ENCODE data around the gene SDK2. TPM values are rescaled to one million over a fixed set of nuclear protein-coding genes. Genes with fewer than 3 reads are reported as not detected.

SDK2 gene
- total and polyA plus RNA-seq, 2 of the 8 experiments (the other 6 are each of a cell fraction or from before 2014, with no cell fraction given), result 3.9 to 4.1 TPM

- H3K9me3 ChIP-seq (ENCODE audit: insufficient read depth in 2 of 2, low read depth in 1 of 2, low read length in 1 of 2), result no peaks in the 10 kb centered on the region
- H3K79me1 ChIP-seq (ENCODE audit: low read depth, low read length), result no peaks in the 10 kb centered on the region
- FAIRE-seq (no peak), DNase-seq (ENCODE audit: low read depth in 1 of 2, low spot score in 2 of 2) (no peak)
- H2BK5ac ChIP-seq (ENCODE audit: low read depth, low read length), result peak overlapping the region; percentile 75; the same call in 1 of the 2 replicates
- H2AFZ ChIP-seq (ENCODE audit: low read length), result no peak overlapping the region
- no peak overlapping the region for H2BK20ac ChIP-seq (ENCODE audit: low read length)
- H4K8ac ChIP-seq (ENCODE audit: extremely low read depth, insufficient read depth, low read length), result no peak overlapping the region
- H4K5ac ChIP-seq (ENCODE audit: insufficient read length, low read depth, low read length), result no peak overlapping the region
- H3K27ac ChIP-seq (ENCODE audit: low read depth, low read length), result no peak overlapping the region
- H2AK5ac ChIP-seq (ENCODE audit: low read depth, low read length), result 0 out of 2 replicates have a peak overlapping the region, but pooled peaks have one; percentile 16
- WGBS, 2 experiments (ENCODE audit: extremely low coverage in 1 of 2, insufficient coverage in 1 of 2, insufficient read length in 1 of 2, insufficient replicate concordance in 2 of 2, low coverage in 1 of 2, low lambda C conversion rate in 2 of 2, missing lambda C conversion rate in 1 of 2), result 95% methylated on average over 5 of the region's 5 CpGs; no CpG with 5 or more reads in 1 of the 2 experiments
- peaks cover 0 to 2% of the 10 kb centered on the region in 2 experiments for H4K20me1 ChIP-seq (replicated peaks in 1 of 2; ENCODE audit: control insufficient read depth in 1 of 2, insufficient read depth in 2 of 2, low read length in 2 of 2)
- H3K4me1 ChIP-seq (replicated peaks in 1 of 4; ENCODE audit: control insufficient read depth in 3 of 4, insufficient read depth in 4 of 4, low read length in 3 of 4), result peaks cover 0 to 31% (median 11%) of the 10 kb centered on the region in 4 experiments; a peak in 6 of 7 replicates
- H3K18ac ChIP-seq (ENCODE audit: extremely low read depth, low read length), result no peak overlapping the region
- POLR2A ChIA-PET (ENCODE audit: partially characterized antibody), result interaction anchor here (0.9 to 1.0 kb wide), 2 partner anchors 44 to 66 kb away, joined by 3 read pairs; no protein-coding TSS in a partner anchor
- no peak overlapping the region for H3K4me2 ChIP-seq (ENCODE audit: insufficient read depth in 1 of 2, low read depth in 2 of 2, low read length in 2 of 2)
- peak overlapping the region; percentile 17; the same call in 1 of the 2 replicates for H2BK12ac ChIP-seq (ENCODE audit: low read depth, low read length)
- no peaks in the 10 kb centered on the region for H3K23me2 ChIP-seq (ENCODE audit: low read depth, low read length)
- no peak overlapping the region for H2BK120ac ChIP-seq (replicated peaks; ENCODE audit: low read depth, low read length)
- no peak overlapping the region for H3K4me3 ChIP-seq (ENCODE audit: extremely low read depth in 1 of 4, insufficient read depth in 2 of 4, low read depth in 3 of 4, low read length in 4 of 4)
- H3K14ac ChIP-seq (ENCODE audit: insufficient read length), result no peak overlapping the region
- no peak overlapping the region for H3K9ac ChIP-seq (replicated peaks in 1 of 4; ENCODE audit: extremely low read depth in 1 of 4, low read depth in 3 of 4, low read length in 3 of 4)
- no peaks in the 10 kb centered on the region; a peak in 1 of 7 replicates for H3K27me3 ChIP-seq (replicated peaks in 1 of 4; ENCODE audit: control insufficient read depth in 3 of 4, extremely low read depth in 1 of 4, insufficient read depth in 3 of 4, low read length in 3 of 4)
- CTCF ChIA-PET (ENCODE audit: partially characterized antibody), result interaction anchor here (0.8 to 7.7 kb wide), 35 partner anchors 7 to 257 kb away, joined by 3 to 56 read pairs (median 4); partner anchors contain the start of gene SDK2
- no peak overlapping the region for H2BK15ac ChIP-seq (ENCODE audit: low read length)
- H4K91ac ChIP-seq (replicated peaks; ENCODE audit: insufficient read length, low read length), result no peak overlapping the region
- H3K56ac ChIP-seq (replicated peaks; ENCODE audit: insufficient read length, low read depth, low read length), result no peak overlapping the region
- no peaks in the 10 kb centered on the region for H3K36me3 ChIP-seq (ENCODE audit: control insufficient read depth in 2 of 4, insufficient read depth in 4 of 4, low read length in 3 of 4)
- H3K4ac ChIP-seq (replicated peaks; ENCODE audit: insufficient read length, low read depth, low read length), result no peak overlapping the region
- H3K79me2 ChIP-seq (ENCODE audit: control insufficient read depth in 1 of 2, insufficient read depth in 2 of 2, low read length in 2 of 2), result no peaks in the 10 kb centered on the region; a peak in 1 of 4 replicates
- no peak overlapping the region for H3K23ac ChIP-seq (ENCODE audit: insufficient read length)
- TF ChIP-seq TBP (IDR thresholded peaks at IDR 0.05; ENCODE audit: low read depth, low read length), result no peak
- no peak for TF ChIP-seq CTCF (IDR thresholded peaks at IDR 0.05; ENCODE audit: control extremely low read depth in 1 of 3, insufficient read depth in 1 of 3, low read depth in 1 of 3, low read length in 3 of 3)
- no peak for TF ChIP-seq GTF2F1 (IDR thresholded peaks at IDR 0.05; ENCODE audit: borderline replicate concordance, low read depth, low read length)
- TF ChIP-seq NRF1 (IDR thresholded peaks at IDR 0.05; ENCODE audit: low read depth, low read length), result no peak
- TF ChIP-seq CREB1 (IDR thresholded peaks at IDR 0.05), result no peak
- no peak for TF ChIP-seq KDM5A (IDR thresholded peaks at IDR 0.05; ENCODE audit: low read length)
- no peak for TF ChIP-seq CTBP2 (IDR thresholded peaks at IDR 0.05; ENCODE audit: borderline replicate concordance, insufficient read depth, insufficient read length, low read length)
- TF ChIP-seq, protein P1, sequence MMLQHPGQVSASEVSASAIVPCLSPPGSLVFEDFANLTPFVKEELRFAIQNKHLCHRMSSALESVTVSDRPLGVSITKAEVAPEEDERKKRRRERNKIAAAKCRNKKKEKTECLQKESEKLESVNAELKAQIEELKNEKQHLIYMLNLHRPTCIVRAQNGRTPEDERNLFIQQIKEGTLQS (IDR thresholded peaks at IDR 0.05; ENCODE audit: insufficient read depth, low read depth, low read length), result no peak
These were observed 59.3 kb downstream of the SDK2 start for GRCh38 chr17:73584987-73585386.
